Ovary (tissue), 9 donors: ENCODE results near the gene MGAT5. TPM values are rescaled to one million over a fixed set of nuclear protein-coding genes. Genes with fewer than 3 reads are reported as not detected.

ENCODE experiments used
- DNase-seq, 5 donors: peaks; one replicate each; pipeline ENCODE4 v3.0.0-alpha.2; 2019 to 2020
- H3K27ac ChIP-seq, 2 donors: fragments of 200-600 bp; one replicate each; pipeline versions ENCODE4 v1.5.1 to v1.8.0; 2019 to 2022
- H3K27me3 ChIP-seq: fragments of 200-600 bp; one replicate; pipeline ENCODE4 v1.8.0; 2022
- H3K36me3 ChIP-seq: fragments of 200-600 bp; sonication (generic); one replicate; pipeline ENCODE4 v1.5.1; 2019
- H3K4me1 ChIP-seq: one replicate; pipeline ENCODE4 v1.8.1; 2013; ENCODE audit warnings: mild to moderate bottlenecking, moderate library complexity; ENCODE audit not compliant: insufficient read depth
- H3K4me3 ChIP-seq: fragments of 200-600 bp; sonication (generic); one replicate; pipeline ENCODE4 v1.5.1; 2017
- H3K9me3 ChIP-seq, 2 donors: fragments of 200-600 bp in 1 of 2; sonication (generic) in 1 of 2; one replicate each; pipeline versions ENCODE4 v1.5.1 to v1.8.1; 2013 to 2019; ENCODE audit warnings: mild to moderate bottlenecking in 1 of 2, moderate library complexity in 1 of 2
- EP300 ChIP-seq: sonication (generic); formaldehyde crosslinking; IDR thresholded peaks from one replicate; pipeline ENCODE4 v1.6.1; 2017; ENCODE audit warnings: antibody characterized with exemption
- POLR2A ChIP-seq: fragments of 450-650 bp; IDR thresholded peaks from one replicate; pipeline ENCODE4 v1.6.1; 2017; ENCODE audit warnings: antibody characterized with exemption, mild to moderate bottlenecking, moderate library complexity
- WGBS, 3 donors: extraction: QIAGEN DNeasy Blood & Tissue Kit in 1 of 3; methylation state at CpG; one replicate each; pipeline versions ENCODE4 v1.1.5 to v1.1.7; 2013 to 2017; 5-methylcytosine and 5-hydroxymethylcytosine counted together
- intact Hi-C, 4 donors: fragments of 100-400 bp; cut with DNase I; formaldehyde crosslinking; loops; one replicate each; pipeline versions ENCODE4 v1.11.0 to v1.15.1; 2022 to 2023
- polyA plus RNA-seq, 2 donors: library from polyadenylated mRNA; stranded (reverse); fragments of 200-250 nt in 1 of 2; fragments of 350-450 nt in 1 of 2; fragmentation: Illumina TruSeq in 1 of 2; extraction: RNeasy Lipid Tissue Mini Kit (QIAGEN cat#74804) in 1 of 2; gene quantifications; one replicate each; pipeline ENCODE4 v1.2.3, GENCODE V29; 2013 to 2014
- small RNA-seq: library from RNA; depleted of rRNA; stranded (forward); fragments of <200 nt; gene quantifications from one replicate; pipeline ENCODE3, GENCODE V24; 2016
- total RNA-seq, 7 donors: library from RNA; depleted of rRNA in 2 of 7; stranded (reverse); fragments of >200 nt in 2 of 7; fragmentation: NEBNext Ultra II Directional in 3 of 7; extraction: Animal tissue kit (Norgen Biotek cat#: 25700) in 3 of 7; gene quantifications; one replicate each; pipeline versions ENCODE4 v1.1.0 to v1.2.4, GENCODE V29; 2016 to 2023
- TF ChIP-seq, protein P1 (sequence below), 3 donors: fragments of 450-650 bp in 2 of 3; fragments of 200-600 bp in 1 of 3; IDR thresholded peaks; one replicate each; pipeline versions ENCODE4 v1.5.1 to v1.8.0; 2016 to 2022; ENCODE audit warnings: antibody characterized with exemption in 3 of 3, mild to moderate bottlenecking in 1 of 3
- donor health status: DM: no; HTN: no; CAD: no; lungs with moderate emphysema.
- donor health status: DM: no; HTN: no; CAD: no.
- donor health status: Bipolar disorder and iron deficiency.
- donor health status: DM: yes; HTN: yes; CAD: no.
- donor health status: DM: no; HTN: no; CAD: no.
- donor health status: DM: yes; HTN: yes; CAD: no.

Gene MGAT5
- total and polyA plus RNA-seq, 9 donors, result 11.3 to 61.2 (median 32.4) TPM

DNA sequence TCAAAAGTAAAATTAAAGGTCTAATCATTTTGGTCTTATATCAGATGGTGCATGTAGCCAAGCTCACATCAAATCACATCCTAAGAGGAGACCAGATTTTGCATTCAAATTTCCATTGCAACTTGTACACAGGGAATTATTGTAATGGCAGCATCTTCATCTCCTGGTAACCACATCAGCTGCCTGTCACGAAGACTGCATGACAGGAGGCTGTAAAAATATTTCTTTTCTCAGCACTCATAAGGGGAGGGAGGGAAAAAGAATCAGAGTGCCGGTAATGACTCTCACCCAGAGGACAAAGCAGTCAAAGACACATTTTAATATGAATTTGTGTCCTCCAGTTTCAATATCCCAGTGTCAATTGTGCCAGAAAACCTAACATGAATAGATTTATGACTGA lies 248.2 kb downstream of the MGAT5 start:
- WGBS, 3 donors, result 54 to 72% (median 58%) methylated on average over 2 of the region's 2 CpGs
- intact Hi-C loops, result no loop called here
- Histone ChIP-seq H3K4me3 (no peak overlapping the region), H3K36me3 (no peaks in the 10 kb centered on the region), H3K27me3 (no peaks in the 10 kb centered on the region), H3K9me3 (no peaks in the 10 kb centered on the region), H3K4me1 (no peaks in the 10 kb centered on the region), H3K27ac (no peak overlapping the region)
- DNase-seq, result no peak
- TF ChIP-seq EP300 (no peak), POLR2A (no peak)
- TF ChIP-seq, protein P1, sequence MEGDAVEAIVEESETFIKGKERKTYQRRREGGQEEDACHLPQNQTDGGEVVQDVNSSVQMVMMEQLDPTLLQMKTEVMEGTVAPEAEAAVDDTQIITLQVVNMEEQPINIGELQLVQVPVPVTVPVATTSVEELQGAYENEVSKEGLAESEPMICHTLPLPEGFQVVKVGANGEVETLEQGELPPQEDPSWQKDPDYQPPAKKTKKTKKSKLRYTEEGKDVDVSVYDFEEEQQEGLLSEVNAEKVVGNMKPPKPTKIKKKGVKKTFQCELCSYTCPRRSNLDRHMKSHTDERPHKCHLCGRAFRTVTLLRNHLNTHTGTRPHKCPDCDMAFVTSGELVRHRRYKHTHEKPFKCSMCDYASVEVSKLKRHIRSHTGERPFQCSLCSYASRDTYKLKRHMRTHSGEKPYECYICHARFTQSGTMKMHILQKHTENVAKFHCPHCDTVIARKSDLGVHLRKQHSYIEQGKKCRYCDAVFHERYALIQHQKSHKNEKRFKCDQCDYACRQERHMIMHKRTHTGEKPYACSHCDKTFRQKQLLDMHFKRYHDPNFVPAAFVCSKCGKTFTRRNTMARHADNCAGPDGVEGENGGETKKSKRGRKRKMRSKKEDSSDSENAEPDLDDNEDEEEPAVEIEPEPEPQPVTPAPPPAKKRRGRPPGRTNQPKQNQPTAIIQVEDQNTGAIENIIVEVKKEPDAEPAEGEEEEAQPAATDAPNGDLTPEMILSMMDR (IDR thresholded peaks at IDR 0.05), result no peak

Small RNA genes within 50 kb of the gene (small RNA-seq; reads per million reads assigned to genes)
- gene RNA5SP104, result not detected
